GM19193 (cell line): ENCODE data around the gene TJP3.

Source experiments
- POLR2A ChIP-seq: IDR thresholded peaks from 4 replicates; pipeline ENCODE4 v1.6.1; 2011; ENCODE audit not compliant: insufficient read depth, insufficient read length; ENCODE audit errors: extremely low read depth

The TJP3 gene, protein sequence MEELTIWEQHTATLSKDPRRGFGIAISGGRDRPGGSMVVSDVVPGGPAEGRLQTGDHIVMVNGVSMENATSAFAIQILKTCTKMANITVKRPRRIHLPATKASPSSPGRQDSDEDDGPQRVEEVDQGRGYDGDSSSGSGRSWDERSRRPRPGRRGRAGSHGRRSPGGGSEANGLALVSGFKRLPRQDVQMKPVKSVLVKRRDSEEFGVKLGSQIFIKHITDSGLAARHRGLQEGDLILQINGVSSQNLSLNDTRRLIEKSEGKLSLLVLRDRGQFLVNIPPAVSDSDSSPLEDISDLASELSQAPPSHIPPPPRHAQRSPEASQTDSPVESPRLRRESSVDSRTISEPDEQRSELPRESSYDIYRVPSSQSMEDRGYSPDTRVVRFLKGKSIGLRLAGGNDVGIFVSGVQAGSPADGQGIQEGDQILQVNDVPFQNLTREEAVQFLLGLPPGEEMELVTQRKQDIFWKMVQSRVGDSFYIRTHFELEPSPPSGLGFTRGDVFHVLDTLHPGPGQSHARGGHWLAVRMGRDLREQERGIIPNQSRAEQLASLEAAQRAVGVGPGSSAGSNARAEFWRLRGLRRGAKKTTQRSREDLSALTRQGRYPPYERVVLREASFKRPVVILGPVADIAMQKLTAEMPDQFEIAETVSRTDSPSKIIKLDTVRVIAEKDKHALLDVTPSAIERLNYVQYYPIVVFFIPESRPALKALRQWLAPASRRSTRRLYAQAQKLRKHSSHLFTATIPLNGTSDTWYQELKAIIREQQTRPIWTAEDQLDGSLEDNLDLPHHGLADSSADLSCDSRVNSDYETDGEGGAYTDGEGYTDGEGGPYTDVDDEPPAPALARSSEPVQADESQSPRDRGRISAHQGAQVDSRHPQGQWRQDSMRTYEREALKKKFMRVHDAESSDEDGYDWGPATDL

DNA sequence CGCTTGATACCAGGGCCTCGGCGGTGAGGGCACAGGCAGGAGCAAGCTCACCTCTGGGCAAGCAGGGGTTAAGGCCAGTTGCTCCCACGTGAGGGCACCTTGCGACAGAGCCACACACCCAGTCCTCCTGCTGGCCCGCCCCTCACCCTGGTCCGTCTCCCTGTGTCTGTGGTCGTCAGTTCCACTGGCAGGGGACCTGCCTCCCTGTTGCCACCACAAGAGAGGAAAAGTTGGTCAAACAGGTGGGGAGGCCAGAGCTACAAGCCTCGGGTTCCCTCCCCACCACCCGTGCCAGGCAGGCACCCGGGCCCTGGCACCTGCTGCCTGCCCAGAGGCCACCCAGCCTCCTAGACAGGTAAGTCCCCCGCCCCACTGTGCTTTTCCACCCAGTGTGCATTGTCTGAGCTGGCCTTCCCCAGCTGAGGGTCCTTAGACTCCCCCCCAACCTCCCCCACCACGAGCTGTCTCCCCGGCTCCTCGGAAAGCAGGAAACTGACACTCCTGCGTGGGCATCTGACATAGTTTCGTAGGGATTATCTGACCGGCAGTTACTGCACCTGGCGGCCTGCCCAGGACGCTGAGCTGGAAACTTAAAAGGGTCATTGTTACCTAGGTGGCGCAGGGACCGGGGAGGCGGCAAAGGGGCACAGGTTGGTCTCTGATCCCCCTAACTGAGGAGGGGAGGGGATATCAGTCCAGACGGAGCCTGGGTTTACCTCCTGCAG lies at the start of gene TJP3:
TJP3 (plus strand) TSS at position 178 of the 725 bp plus-strand sequence. CDS start 20,049 bp downstream, outside the sequence.
- TF ChIP-seq POLR2A, result no peak

DNA sequence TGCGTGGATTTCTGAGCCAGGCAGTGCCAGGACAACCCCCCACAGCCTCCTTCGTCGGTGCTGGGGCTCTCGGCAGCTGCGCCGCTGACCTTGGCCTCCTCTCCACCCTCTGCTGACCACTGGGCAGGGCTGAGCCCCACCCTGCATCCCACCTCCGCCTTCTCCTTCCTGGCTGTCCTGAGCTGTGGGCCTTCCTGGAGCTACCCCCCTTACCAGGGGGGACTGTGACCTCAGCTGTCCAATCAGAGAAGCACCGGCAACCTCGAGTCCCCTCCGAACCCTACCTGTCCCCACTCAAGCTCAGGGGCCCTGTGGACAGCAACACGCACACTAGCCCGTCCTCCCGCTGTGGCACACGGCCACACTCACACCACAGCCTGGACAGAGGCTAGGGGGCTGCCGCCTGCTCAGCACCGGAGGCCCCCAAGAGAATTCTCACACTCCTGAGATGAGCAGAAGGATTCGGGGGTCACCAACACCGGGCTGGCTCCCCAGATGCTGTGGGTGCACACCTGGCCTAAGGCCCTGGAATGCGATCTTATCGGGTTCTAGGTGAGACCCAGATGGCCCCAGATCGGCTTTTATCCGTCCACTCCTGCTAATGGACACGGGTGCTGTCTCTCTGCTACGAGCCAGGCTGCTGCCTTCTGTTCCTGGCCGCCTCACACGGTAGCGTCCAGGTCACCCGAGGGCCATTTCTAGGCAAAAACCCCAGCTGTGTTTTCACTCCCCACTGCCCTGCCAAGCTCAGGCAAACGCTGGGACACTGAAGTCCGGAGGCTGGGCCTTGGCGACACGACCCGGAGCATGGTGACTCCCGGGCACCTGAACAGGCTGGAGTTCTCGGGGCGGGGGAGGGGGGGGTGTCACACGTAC lies 49.1 kb upstream of the TJP3 start:
- no peak for TF ChIP-seq POLR2A

DNA sequence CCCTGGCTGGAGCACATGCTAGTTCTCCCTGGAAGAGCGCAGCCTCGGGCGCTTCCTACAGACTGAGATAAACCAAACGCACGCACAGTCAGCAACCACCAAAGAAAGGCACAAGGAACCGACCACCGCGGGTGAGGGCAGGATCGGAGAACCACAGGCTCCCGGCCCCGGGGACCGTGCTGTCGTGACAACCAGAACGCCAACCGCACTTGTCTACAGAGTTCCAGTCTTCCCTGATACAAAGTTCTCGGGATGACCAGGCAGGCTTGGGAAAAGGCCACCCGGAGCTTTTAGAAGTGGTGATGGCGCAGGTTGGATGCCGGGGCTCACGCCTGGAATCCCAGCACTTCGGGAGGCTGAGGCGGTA lies 48.5 kb upstream of the TJP3 start:
- no peak for TF ChIP-seq POLR2A

DNA sequence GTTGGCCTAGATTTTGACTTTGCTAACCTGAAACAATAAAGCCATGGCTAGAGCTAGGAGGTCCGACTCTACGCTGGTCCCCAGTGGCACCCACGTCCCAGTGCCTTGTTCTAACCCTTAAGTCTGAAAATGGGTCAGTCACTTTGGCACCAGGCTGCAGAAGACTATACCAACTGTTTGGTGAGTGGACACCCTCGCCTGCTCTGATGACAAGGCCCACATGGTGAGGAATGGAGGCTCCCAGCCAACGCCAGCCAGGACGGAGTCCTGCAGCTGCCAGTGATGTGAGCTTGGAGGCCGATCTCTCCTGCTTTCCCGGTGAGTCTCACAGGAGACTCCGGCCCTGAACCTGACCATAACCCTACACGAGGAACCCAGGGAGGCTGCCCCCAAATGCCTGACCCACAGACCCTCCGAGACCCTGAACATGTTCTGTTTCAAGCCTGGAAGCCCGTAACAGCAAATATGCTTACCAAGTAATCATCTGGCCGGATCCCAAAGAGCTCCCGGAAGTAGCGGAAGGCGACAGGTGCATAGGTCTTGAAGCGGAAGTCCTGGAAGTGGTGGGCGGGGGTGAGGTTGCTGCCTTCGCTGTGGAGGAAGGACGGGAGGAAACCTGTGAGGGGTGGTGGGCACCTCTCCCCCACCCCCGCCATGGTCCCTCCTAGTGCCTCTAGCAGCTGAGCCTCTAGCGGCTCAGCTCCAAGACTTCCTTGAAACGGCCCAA lies 47.5 kb upstream of the TJP3 start:
- no peak for TF ChIP-seq POLR2A

DNA sequence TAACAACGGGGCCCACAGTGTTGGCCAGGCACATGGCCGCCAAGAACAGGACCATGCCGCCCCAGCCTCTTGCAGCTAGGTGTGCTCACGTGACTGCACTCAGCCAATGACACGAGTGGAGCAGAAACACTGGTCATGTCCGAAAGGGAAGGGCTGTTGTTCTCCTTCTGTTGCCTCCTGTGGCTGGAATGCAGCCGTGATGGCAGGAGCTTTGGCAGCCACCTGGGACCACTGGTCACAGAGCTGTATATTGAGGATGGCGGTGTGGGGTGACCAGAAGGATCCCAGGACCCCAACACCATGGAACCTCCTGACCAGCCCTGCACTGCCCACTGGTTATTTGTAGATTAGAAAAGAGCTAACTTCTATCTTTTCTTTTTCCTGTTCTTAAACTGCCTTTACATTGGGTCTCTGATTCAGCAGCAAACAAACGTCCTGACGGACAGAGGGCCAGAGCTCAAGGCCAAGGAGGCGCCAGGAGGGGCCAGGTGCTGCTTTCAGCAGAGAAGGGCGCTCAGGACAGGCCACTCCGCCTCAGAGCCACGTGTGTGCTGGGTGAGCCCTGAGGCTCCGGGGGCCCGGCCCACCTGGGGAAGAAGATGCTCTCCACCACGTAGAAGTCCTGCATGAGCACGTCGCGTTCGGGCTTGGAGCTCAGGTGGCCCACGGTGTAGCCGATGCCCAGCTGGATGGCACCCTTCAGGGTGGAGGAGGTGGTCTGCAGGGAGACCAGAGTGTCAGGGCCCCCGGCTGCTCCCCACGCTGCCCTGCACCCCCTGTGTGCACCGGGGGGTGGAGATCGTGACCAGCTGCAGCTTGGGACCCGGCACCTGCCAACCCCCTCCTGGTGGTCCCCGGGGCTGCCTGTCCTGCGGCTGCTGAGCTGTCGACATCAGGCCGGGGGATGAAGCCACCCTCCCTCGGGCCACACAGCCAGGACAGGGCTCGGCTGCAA lies 46.6 kb upstream of the TJP3 start:
- TF ChIP-seq POLR2A, result no peak

DNA sequence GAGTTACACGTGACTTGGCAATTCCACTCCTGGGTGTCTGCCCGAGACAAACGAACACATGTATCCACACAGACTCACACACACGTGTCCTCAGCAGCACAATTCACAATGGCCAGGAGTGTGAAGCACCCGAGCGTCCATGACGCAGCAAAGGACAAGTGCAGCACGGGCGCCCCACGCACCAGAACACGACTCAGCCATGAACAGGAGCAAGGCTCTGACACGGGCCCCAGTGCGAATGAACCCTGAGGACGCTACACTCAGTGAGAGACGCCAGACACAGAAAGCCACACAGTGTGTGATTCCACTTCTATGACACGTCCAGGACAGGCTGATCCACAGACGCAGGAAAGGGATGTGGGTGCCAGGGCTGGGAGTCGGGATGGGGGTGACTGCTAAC lies 44.3 kb upstream of the TJP3 start:
- TF ChIP-seq POLR2A, result no peak

DNA sequence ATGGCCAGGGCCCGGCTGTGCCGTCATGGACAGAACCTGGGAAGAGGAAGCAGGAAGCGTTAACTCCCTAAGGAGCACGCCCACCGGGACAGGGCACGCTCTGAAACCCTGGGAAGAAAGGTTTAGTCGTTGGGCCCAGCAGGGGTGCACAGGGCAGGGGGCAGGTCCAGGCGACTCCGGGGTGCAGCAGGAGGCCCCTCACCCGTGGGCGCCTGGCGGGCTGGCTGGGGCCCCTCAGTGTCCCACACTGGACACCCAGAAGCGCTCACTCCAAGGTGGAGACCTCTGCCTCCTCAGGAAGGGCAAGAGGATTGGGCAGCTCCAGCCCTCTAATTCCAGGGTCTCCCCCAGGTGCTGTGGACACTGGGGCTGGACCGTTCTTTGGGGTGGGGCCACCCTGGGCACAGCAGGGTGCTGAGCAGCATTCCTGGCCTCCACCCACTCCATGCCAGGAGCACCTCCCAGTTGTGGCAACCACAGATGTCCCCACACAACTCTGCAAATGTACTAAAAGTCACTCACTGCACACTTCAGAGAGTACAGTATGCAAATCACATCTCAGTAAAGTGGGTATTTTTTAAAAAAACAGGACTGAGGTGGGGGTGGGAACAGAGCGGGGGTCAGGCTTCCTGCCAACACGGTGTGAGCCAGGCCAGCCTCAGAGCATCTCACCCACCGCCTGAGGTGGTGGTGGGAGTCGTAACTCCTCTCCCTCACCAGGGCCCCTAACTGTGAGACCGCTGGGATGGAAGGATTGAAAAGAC lies 43.1 kb upstream of the TJP3 start:
- TF ChIP-seq POLR2A, result no peak

DNA sequence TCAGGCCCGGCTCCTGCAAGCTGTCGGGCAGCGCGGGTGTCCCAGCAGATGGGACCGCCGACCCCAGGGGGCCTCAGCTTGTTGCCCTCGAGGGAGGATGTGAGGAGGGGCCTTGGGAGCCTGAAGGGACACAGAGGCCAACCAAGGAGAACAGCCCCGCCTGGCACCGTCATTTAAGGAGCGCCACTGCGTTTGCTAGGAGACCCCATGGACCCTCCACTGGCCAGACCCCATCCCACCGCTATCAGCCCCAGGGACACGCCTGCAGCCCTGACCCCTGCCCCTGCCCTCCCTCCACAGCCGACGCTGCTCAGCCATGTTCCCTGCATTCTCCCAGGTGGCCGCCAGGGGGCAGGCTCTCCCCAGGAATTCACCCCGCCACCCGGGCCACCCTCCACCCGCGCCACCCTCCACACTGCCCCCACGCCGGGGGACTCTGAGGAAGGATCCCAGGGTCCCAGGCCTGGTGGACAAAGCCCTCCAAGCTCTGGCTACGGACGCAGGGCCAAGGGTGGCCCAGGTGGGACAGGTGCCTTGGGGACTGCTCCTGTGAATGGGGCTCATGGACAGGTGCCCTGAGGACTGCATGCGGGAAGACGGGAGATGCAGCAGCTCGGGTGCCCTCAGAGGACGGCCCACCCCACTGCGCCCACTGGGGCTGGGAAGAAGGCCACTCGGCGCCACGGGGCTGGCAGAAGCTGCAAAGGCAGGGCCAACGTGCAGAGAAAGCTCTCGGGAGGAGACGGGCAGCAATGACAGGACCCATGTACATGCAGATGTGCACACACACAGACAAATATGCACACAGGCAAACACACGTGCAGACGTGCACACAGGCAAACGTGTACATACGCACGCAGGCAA lies 42.3 kb upstream of the TJP3 start:
- TF ChIP-seq POLR2A, result no peak

DNA sequence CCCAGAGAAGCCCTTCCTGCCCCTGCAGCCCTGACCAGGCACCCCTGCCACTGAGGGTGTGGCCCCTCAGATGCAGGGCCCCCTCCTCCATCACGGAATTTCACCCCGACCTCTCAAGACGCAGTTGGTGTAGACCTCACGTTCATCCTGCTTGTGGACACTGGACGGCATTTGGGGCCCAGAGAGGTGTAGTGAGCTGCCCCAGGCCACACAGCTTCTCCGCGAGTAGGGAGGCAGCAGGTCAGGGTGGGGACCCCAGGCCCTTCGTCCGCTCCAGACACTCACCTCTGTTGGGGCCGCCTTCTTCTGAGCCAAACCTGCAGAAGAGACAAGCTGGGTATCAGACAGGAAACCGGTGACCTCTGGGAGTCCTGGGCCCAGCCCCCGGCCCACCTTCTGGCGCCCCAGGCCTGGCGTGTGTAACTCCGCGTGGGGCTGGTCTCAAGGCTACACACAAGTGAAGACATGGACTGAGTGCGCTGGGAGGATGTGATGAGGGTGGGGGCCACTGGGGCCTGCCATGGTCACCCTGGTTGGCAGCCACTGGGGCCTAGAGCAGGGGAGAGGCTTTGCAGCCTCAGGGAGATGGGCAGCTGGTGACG lies 41.0 kb upstream of the TJP3 start:
- no peak for TF ChIP-seq POLR2A

DNA sequence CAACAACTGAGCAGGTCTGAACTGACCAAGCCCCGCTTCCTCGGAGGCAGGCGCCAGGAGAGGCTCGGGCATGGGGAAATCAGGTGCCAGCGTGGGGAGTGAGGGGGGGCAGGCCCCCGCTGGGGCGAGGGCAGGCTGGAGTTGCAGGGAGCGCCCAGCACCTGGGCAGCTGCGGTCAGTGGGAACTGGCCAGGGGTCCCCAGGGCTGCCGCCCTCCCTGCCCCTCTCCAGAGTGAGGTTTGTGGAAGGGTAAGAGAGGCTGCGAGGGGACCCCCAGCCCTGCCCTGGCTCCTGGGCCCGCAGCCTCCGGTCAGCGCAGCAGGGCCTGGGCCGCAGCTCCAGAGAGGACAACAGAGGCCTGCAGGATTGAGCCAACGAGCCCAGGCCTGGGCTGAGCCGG lies 40.4 kb upstream of the TJP3 start:
- no peak for TF ChIP-seq POLR2A
